HG03565 (cell line): ENCODE results near the gene GATD1.
A peak's percentile ranks its signal among the peaks of the same experiment; 100 is the strongest.

Experiments
- ATAC-seq: cut with Tn5 transposase; IDR thresholded peaks from one replicate; pipeline ENCODE4 v1.9.1; 2021; ENCODE audit warnings: mild to moderate bottlenecking, moderate library complexity; ENCODE audit not compliant: unreplicated experiment

Gene GATD1

GRCh38 chr11:729492-730074 lies 47.7 kb downstream of the GATD1 start:
- ATAC-seq = no peak

GRCh38 chr11:728901-729491 lies 48.3 kb downstream of the GATD1 start:
- ATAC-seq = no peak

- ATAC-seq = peak; percentile 42
Measured at GRCh38 chr11:727859-728748, 49.2 kb downstream of the GATD1 start.

- no peak for ATAC-seq
Measured at GRCh38 chr11:727281-727701, 50.0 kb downstream of the GATD1 start.

- no peak for ATAC-seq
Measured at GRCh38 chr11:726278-727220, 50.7 kb downstream of the GATD1 start.

- ATAC-seq = no peak
Measured at GRCh38 chr11:725624-726202, 51.6 kb downstream of the GATD1 start.

- no peak for ATAC-seq
Measured at GRCh38 chr11:724778-725386, 52.4 kb downstream of the GATD1 start.

- no peak for ATAC-seq
Measured at GRCh38 chr11:724049-724777, 53.1 kb downstream of the GATD1 start.

- no peak for ATAC-seq
Measured at GRCh38 chr11:723120-723883, 54.0 kb downstream of the GATD1 start.

- ATAC-seq = no peak
Measured at GRCh38 chr11:722346-722811, 54.9 kb downstream of the GATD1 start.

- no peak for ATAC-seq
Measured at GRCh38 chr11:721741-722345, 55.4 kb downstream of the GATD1 start.

GRCh38 chr11:721247-721740 lies 56.0 kb downstream of the GATD1 start:
- no peak for ATAC-seq

- ATAC-seq = no peak
Measured at GRCh38 chr11:720642-721246, 56.5 kb downstream of the GATD1 start.

- ATAC-seq = no peak
Measured at GRCh38 chr11:720017-720641, 57.2 kb downstream of the GATD1 start.

GRCh38 chr11:719214-720016 lies 57.9 kb downstream of the GATD1 start:
- no peak for ATAC-seq
